Cardiac fibroblast (primary cell): Measurements from ENCODE around the gene MAP1LC3A.

ENCODE experiments used
- DNase-seq, 2 donors: peaks; one replicate each; pipeline versions ENCODE4 v3.0.0 to v3.0.0-alpha.2; 2010; ENCODE audit warnings: low read depth in 2 of 2
- H3K4me3 ChIP-seq, 2 donors: replicated peaks in 1 of 2; 1 replicate in 1 of 2; 2 replicates in 1 of 2; pipeline ENCODE4 v1.5.1; 2011; ENCODE audit warnings: low read depth in 2 of 2, low read length in 2 of 2, mild to moderate bottlenecking in 2 of 2, moderate library complexity in 1 of 2
- CTCF ChIP-seq: IDR thresholded peaks from one replicate; pipeline ENCODE4 v1.5.1; 2011; ENCODE audit warnings: low read depth, mild to moderate bottlenecking, low read length, inconsistent platforms

MAP1LC3A gene

GRCh38 chr20:34579191-34579978 is 20.9 kb downstream of the MAP1LC3A start:
- DNase-seq: peak; percentile 87 to 90
- H3K4me3 ChIP-seq: no peak overlapping the region
- TF ChIP-seq CTCF: peak; percentile 85

GRCh38 chr20:34579979-34580940 is 21.7 kb downstream of the MAP1LC3A start:
- H3K4me3 ChIP-seq: no peak overlapping the region
- no peak for TF ChIP-seq CTCF
- no peak for DNase-seq

GRCh38 chr20:34581341-34582184 is 23.0 kb downstream of the MAP1LC3A start:
- no peak overlapping the region for H3K4me3 ChIP-seq
- no peak for TF ChIP-seq CTCF
- DNase-seq: peak; percentile 82 to 89

GRCh38 chr20:34582221-34582620 is 23.7 kb downstream of the MAP1LC3A start:
- TF ChIP-seq CTCF: no peak
- DNase-seq: no peak
- no peak overlapping the region for H3K4me3 ChIP-seq

GRCh38 chr20:34582911-34583310 is 24.4 kb downstream of the MAP1LC3A start:
- H3K4me3 ChIP-seq: no peak overlapping the region
- TF ChIP-seq CTCF: no peak
- DNase-seq: peak in 1 of 2 donors; percentile 24

GRCh38 chr20:34583544-34583943 is 25.0 kb downstream of the MAP1LC3A start:
- TF ChIP-seq CTCF: no peak
- no peak for DNase-seq
- no peak overlapping the region for H3K4me3 ChIP-seq
